RWPE1 (cell line): ENCODE results near the gene ABLIM3.

Experiments
- CTCF ChIA-PET: fragments of 350-600 bp; sonication (Branson Sonifier 250); formaldehyde crosslinking; extraction: SDS; loops from one replicate; lab custom pipeline; 2021; lab: Yijun Ruan, JAX
- POLR2A ChIA-PET: fragments of 400-600 bp; formaldehyde crosslinking; extraction: SDS; loops from one replicate; lab custom pipeline; 2020; ENCODE audit warnings: antibody characterized with exemption; ENCODE audit not compliant: low non-redundant PET; lab: Yijun Ruan, JAX
- DNase-seq: peaks from one replicate; pipeline ENCODE4 v3.0.0; 2012; ENCODE audit warnings: low spot score
- H3K27ac ChIP-seq: fragments of 450-650 bp; 2 replicates; pipeline ENCODE4 v1.5.1; 2017
- TF ChIP-seq, protein P1 (sequence below): fragments of 450-650 bp; conservative IDR thresholded peaks from 2 replicates; pipeline ENCODE4 v1.5.1; 2017; ENCODE audit warnings: low read depth, mild to moderate bottlenecking

The ABLIM3 gene

DNA sequence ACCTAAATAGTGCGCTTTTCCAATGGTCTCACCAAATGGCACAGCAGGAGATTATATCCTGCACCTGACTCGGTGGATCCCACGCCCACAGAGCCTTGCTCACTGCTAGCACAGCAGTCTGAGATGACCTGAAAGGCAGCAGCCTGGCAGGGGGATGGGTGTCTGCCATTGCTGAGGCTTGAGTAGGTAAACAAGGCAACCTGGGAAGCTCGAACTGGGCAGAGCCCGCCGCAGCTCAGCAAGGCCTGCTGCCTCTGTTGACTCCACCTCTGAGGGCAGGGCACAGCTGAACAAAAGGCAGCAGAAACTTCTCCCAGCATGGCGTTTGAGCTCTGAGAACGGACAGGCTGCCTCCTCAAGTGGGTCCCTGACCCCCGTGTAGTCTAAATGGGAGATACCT is 18.1 kb upstream of the ABLIM3 start:
- CTCF ChIA-PET: interaction anchor here (0.6 to 1.8 kb wide), 4 partner anchors 9 to 165 kb away, joined by 3 to 4 read pairs (median 4); no protein-coding TSS in a partner anchor
- DNase-seq: no peak

DNA sequence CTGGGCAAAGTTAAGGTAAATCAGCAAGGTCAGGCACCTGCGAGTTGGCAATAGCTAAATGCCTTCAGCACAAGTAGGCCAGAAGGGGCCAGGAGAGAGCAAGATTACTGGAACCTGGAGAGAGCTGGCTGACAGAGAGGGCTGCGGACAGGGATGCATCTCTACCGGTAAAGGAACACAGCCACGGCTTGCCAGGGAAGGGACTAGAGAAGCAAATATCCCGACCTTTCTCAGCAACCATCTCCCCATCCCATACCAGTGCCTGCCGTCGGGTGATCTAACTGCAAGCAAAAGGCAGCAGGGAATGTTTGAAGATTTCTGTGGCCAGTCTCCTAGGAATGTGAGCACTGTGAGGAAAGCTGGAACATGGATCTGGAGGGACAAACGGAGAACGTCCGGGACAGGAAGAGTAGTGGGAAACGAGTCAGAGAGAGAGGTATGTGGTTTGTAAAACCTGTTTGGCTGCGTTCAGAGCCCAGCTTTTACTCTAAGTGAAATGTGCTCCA is 15.9 kb upstream of the ABLIM3 start:
- ChIA-PET CTCF (interaction anchor here (0.6 to 1.9 kb wide), 14 partner anchors 9 to 395 kb away, joined by 3 to 7 read pairs (median 3); partner anchors contain the start of gene ABLIM3), POLR2A (interaction anchor here (0.6 kb wide), 1 partner anchor 82 kb away, joined by 3 read pairs; no protein-coding TSS in a partner anchor)
- TF ChIP-seq, protein P1, sequence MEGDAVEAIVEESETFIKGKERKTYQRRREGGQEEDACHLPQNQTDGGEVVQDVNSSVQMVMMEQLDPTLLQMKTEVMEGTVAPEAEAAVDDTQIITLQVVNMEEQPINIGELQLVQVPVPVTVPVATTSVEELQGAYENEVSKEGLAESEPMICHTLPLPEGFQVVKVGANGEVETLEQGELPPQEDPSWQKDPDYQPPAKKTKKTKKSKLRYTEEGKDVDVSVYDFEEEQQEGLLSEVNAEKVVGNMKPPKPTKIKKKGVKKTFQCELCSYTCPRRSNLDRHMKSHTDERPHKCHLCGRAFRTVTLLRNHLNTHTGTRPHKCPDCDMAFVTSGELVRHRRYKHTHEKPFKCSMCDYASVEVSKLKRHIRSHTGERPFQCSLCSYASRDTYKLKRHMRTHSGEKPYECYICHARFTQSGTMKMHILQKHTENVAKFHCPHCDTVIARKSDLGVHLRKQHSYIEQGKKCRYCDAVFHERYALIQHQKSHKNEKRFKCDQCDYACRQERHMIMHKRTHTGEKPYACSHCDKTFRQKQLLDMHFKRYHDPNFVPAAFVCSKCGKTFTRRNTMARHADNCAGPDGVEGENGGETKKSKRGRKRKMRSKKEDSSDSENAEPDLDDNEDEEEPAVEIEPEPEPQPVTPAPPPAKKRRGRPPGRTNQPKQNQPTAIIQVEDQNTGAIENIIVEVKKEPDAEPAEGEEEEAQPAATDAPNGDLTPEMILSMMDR: no peak
- H3K27ac ChIP-seq: no peak overlapping the region
- peak; percentile 67 for DNase-seq

More for the DNA sequence above, 18.1 kb upstream of the ABLIM3 start:
- no peak overlapping the region for H3K27ac ChIP-seq
- TF ChIP-seq, protein P1: no peak
- POLR2A ChIA-PET: no interaction called here

DNA sequence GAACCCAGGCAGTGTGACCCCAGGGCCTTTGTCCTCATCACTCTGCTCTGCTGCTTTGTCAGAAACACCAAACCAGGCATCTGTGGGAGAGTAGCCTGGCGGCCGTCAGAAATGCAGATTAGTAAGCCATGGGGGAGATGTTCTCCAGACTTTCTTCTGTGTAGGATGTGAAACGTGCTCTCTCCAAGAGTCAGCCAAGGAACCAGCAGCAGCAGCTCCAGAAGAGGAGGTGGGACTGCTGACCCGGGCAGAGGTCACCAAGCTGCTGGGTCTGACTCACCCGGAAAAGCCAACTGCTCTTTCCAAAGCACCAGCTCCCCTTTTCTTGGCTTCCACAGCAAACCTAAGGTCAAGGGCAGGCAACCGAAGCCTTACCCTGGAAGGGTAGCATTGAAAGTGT is 14.4 kb upstream of the ABLIM3 start:
- H3K27ac ChIP-seq: peak overlapping the region; percentile 11; the same call in 1 of the 2 replicates
- TF ChIP-seq, protein P1: no peak
- DNase-seq: no peak
- ChIA-PET CTCF (interaction anchor here (0.6 to 1.4 kb wide), 5 partner anchors 30 to 386 kb away, joined by 3 read pairs; no protein-coding TSS in a partner anchor), POLR2A (no interaction called here)

DNA sequence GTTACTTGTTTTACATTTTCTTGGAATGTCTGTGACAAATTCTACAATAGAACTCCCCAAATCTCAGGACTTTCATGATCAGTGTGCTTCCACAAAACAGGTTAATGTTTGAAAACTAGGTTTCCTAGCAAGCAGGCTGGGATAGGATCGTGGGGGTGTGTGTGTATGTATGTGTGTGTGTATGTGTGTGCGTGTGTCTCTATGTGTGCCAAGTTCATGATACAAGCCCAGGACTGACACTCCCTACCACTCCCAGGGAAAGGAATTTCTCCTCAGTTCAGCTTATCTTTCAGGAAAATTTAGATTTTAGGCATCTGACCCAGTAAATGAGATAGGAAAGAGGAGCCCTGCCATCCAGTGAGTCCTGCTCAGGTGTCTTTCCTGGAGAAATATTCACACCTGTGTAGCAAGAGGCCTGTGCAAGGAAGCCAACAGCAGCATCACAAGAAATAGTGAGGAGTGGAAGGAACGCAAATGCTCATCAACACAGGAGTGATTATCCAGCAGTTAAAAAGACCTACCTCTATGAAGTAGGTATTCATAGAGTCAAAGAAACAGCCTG is 13.8 kb upstream of the ABLIM3 start:
- TF ChIP-seq, protein P1: no peak
- CTCF ChIA-PET: interaction anchor here (0.6 to 1.0 kb wide), 4 partner anchors 31 to 386 kb away, joined by 3 read pairs; no protein-coding TSS in a partner anchor
- POLR2A ChIA-PET: no interaction called here
- no peak overlapping the region for H3K27ac ChIP-seq
- no peak for DNase-seq

DNA sequence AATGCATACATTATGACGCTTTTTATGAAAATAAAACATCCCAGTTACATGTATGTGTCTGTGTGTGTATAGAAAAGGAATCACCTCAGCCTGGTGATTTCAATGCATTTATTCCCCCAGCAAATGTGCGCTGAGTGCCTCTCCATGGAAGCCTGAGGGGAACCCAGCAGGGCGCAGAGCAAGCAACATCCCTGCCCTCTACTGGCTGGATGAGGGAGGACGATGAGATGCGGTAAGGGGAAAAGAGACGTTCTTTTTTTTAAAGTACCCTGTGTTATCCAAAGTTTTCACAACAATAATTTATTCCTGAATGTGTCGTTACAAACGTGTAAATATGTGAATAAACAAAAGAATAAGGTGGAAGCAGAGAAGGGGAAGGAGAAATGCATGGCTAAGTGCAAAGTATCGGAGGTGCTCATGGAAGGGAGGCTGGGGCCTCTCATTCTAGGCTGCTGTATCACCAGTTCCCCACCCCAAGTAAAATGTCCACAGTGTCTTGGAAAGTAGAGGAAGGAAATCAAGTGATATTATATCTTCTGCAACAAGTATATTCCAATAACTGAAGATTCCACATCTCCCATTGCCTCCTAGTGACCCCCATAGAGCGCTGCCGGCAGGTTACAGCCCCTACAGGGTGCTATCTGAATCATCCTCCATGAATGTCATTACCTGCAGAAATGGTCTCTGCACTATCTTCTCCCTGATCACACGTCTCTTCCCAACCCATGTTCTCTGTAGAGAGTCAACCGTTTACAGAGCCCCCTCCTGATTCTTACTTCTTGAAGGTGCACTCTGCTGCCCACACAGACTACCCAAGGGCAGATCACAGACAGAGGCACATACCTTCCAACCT is 13.0 kb upstream of the ABLIM3 start:
- peak; percentile 67 for DNase-seq
- no peak overlapping the region for H3K27ac ChIP-seq
- TF ChIP-seq, protein P1: peak; percentile 78
- ChIA-PET POLR2A (no interaction called here), CTCF (interaction anchor here (0.7 to 1.0 kb wide), 2 partner anchors 7 to 145 kb away, joined by 3 read pairs; no protein-coding TSS in a partner anchor)

DNA sequence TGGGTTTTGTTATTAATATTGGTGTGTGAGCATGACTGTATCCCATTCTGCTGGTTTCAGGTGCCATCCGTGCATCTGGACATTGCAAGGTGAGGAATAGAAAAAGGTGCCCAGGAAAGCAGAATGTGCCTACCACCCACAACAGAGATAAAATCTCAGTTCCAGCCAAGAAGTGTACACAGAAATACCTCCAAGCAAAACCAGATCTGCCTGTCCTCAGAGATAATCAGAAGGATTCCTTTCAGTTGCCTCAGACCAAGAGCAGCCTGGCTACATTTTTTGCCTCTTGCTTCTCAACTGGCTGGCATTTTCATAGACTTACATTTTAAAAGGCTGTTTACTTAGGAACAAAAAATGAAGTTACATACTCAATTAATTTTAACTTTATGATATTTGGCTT is 12.1 kb upstream of the ABLIM3 start:
- TF ChIP-seq, protein P1: no peak
- POLR2A ChIA-PET: no interaction called here
- peak; percentile 69 for DNase-seq
- CTCF ChIA-PET: interaction anchor here (0.7 kb wide), 1 partner anchor 8 kb away, joined by 3 read pairs; no protein-coding TSS in a partner anchor
- no peak overlapping the region for H3K27ac ChIP-seq
